Activated T-helper 1 cell treated with anti-CD3 and anti-CD28 coated beads, Interleukin-2, amount 50 U/mL, for 16 hours (primary cell): Measurements from ENCODE around the gene CEP85.
"Not testable (repeated sequence)": the region's sequence is repeated elsewhere in the genome, so short reads cannot be mapped to it uniquely, and the experiment has no call there.

Source experiments
- DNase-seq, 2 donors: peaks; one replicate each; pipeline ENCODE4 v3.0.0-alpha.2; 2020; ENCODE audit warnings: low read depth in 1 of 2, low spot score in 1 of 2

The CEP85 gene

GRCh38 chr1:26290122-26290881, 56.3 kb downstream of the CEP85 start:
- DNase-seq = no peak

GRCh38 chr1:26290882-26291261, 56.9 kb downstream of the CEP85 start:
- no peak for DNase-seq

DNA sequence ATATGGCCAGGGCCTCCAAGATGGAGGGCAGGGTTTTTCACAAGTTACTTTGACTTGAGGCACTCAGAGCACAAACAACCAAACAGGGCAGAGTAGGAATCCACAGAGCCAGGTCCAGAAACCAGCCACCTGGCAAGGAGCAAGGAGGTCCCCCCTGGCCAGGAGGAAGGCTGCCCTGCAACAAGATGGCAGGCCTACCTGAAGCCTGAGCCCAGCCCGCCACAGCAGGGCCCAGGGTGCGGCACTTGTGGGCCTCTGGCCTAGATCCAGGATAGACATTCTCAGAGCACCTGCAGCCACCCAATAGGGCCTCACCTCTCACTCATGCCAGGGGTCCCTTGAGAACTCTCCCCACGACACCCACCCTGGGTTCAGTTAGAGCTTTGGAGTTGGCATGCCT, 57.4 kb downstream of the CEP85 start:
- no peak for DNase-seq

DNA sequence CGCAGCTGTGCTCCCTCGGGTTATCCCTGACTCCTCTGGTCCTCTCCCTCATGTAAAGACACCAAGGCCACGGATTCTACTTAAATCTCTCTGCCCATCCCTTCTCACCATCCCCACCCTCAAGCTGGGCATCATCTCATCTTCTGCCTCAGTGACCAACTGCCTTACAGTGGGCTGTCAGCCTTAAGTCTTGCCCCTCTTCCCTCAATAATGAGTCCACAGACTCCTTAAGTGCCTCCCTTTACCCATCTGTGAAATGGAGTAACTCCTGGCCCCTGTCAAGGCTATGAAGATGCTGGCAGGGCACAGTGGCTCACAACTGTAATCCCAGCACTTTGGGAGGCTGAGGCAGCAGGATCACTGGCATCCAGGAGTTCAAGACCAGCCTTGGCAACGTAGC, 57.9 kb downstream of the CEP85 start:
- no peak for DNase-seq

DNA sequence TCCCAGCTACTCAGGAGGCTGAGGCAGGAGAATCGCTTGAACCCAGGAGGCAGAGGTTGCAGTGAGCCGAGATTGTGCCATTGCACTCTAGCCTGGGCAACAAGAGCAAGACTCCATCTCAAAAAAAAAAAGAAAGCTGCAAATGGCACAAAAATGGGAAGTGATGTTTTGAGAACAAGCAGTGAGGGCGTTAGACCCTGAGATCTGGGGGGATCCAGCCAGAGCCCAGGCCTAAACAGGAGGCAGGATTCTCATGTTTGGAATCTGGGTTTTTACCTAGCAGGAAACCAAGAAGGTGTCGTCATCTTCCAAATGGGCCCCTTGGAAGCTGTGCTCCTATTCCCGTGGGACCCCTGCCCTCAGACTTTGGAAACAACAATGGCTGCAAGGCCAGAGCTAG, 58.7 kb downstream of the CEP85 start:
- DNase-seq = not testable (repeated sequence)

DNA sequence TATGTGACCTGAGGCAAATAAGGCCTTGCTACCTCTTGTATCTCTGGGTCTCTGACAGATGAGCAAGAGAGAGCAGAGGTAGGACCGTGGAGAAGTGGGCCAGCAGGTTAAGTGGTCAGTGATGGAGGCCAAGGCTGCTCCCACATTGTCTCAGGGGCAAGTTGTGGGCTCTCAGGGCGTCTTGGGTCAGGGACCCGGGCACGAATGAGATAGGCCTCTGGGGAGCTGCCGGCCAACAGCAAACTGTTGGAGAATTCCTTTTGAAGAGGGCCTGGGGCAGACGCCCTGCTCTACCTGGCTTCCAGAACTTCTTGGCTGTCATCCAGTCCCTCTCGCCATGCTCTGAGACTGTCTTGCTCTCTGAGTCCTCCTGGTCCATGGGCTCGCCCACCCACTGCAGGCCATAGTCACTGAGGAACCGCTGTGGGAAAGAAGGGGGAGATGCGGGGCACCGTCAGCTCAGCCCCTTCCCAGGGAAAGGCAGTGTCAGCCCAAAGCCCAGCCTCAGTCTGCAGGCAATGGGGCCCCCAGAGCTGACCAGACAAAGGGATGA, 60.0 kb downstream of the CEP85 start:
- DNase-seq = no peak

- no peak for DNase-seq
Measured at GRCh38 chr1:26295194-26296138, 61.5 kb downstream of the CEP85 start.

- no peak for DNase-seq
Measured at GRCh38 chr1:26296340-26297056, 62.5 kb downstream of the CEP85 start.

DNA sequence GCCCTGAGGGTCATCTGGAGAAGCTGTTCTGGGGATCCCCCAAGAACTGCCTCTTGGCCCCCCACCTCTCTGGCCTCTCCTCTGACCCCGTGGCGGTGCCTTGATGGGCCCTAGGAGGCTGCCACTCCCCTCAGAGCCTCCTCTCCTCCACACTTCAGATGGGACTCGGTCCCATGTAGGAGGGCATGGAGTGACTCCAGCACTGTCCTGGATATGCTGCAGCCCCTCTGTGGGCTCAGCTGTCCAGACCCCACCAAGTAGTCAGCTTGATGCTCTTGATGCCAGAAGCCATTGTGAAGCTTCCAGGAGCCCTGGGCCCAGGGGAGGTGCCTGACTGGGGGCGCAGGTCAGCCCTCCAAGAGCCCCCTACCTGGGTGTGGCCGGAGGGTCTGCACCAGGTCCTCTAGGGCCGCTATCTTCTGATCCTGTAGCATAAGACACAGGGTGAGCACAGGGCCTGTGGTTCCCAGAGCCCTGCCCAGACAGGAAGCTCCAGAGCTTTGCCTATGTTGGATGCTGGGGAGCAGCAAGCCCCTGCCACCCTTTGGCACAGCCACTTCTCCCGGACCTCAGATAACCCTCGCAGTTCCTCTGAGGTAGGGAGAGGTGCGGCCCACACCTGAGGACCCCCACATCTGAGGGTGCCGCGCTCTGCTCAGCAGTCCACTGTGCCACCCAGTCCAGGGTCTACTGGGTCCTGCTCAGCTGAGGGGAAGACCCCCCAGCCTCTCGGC, 63.2 kb downstream of the CEP85 start:
- DNase-seq = no peak

DNA sequence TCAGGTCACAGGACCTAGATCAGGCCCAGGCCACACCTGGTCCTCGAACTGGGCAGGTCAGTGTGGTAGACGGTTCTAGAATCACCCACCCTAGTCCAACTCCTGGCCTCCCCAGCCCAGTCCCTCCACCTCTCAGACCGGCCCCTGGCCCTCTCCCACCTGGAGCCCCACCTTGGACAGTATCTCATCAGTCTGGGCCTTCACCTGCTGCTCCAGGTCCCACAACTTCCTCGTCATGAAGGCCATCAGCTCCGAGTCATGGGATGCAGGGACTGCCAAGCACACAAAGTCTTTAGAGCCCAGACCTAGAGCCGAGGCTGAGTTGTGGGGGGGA, 63.8 kb downstream of the CEP85 start:
- no peak for DNase-seq

- no peak for DNase-seq
Measured at GRCh38 chr1:26300578-26301275, 66.7 kb downstream of the CEP85 start.

DNA sequence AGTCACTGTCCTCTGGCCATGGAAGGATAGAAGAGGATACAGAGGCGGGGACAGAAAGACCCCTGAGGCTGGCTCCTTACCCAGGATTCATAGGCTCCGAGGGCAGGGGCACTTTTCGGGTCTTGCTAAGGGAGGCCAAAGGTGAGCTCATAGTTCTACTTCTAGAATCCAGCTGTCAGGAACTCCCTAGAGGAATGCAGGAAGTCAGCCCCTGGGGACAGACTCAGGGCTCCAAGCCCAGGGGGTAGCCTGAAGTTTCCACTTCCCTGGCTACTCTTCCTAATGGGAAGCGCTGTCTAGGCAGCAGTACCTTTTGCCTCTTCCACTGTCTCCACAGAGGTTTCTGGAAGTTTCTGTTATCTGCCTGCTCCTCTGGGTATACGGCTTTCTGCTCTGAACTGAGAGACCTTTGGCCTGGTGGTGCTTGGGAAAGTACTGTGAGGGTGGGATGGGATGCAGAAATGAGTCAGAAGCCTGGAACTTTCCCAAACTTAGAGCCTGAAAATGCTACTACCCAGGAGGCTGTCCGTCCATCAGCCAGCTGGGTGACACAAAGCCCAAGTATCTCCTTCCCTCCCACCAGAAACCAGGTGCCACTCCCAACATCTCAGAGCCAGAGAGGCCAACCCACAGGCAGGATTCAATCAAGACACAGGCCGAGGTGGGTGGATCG, 68.9 kb downstream of the CEP85 start:
- DNase-seq = no peak

- no peak for DNase-seq
Measured at GRCh38 chr1:26305667-26306289, 71.8 kb downstream of the CEP85 start.

DNA sequence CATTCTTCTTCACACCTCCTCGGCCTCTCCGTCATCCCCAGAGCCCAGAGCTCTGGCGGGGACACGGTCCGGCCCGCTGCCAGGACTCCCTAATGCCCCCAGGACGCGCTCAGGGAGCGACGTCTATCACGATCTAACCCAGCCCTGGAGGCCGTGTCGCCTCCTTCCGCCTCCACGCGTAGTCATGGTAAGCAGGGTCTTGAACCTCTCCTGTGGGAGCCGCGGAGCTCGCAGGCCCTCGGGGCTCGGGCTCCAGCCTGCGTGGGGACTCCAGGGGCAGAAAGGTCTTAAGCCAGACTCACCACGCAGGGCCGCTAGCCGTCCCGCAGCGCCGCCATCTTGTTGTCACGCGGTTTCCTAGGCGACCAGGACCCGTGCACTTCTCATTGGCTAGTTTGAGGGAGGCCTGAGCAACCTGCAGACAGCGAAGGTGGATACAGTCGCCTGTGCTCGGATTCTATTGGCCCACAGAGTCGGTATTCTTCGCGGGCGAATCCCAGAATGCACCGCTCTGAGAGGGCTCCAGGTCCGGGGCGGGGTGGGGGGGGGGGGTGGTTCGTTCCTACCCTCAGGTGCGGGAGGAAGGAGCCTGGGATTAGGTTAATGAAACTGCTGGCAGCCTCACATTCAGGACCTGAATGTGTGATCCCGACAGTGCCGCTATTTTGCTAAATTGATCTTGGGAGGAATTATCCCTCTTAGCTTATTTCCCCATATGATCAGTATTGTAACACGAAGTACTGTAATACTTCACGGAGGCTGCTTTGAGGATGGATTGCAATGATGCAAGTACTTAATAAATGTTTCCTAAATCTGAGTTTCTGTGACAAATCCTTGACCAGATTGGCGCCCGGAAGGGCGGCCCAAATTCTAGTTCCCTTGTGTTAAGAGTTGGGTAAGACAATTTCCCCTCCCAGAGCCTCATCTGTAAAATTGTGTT, 72.6 kb downstream of the CEP85 start, which contains the start of gene UBXN11:
Gene UBXN11 (minus strand): TSS at position 347 of the 940 bp plus-strand sequence. CDS start 3,753 bp downstream, outside the sequence.
- peak; percentile 80 to 86 for DNase-seq

- no peak for DNase-seq
Measured at GRCh38 chr1:26307363-26307781, 73.4 kb downstream of the CEP85 start.

DNA sequence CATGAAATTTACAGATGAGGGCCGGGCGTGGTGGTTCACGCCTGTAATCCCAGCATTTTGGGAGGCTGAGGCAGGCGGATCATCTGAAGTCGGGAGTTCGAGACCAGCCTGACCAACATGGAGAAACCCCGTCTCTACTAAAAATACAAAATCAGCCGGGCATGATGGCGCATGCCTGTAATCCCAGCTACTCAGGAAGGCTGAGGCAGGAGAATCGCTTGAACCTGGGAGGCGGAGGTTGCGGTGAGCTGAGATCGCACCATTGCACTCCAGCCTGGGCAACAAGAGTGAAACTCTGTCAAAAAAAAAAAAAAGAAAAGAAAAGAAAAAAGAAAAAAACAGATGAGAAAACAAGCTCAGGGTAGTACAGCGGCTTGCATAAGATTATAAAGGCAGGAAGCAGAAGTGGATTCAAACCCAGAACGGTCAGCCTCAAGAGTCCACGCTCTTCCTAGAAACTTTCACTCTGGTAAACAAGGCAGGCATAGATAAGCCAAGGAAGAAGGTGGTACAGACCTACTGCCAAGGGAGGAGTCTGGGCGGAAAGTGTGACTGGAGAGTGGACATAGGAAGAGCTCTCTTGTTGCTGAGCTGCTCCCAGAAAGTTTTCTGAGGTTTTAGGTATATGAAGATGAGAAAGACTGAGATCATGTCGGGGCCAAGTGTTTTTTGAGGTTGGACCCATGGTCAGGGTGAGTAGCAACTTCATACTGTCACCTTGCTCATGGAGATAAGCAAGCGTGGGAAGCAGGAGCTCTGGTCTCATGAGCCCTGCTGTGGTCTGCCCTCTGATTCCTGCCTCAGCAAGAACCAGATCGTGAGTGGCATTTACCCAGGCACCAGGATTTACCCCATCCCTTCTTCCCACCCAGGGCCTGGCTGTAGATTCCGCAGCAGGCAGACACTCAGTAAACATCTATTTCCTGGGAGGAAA, 74.2 kb downstream of the CEP85 start:
- not testable (repeated sequence) for DNase-seq

DNA sequence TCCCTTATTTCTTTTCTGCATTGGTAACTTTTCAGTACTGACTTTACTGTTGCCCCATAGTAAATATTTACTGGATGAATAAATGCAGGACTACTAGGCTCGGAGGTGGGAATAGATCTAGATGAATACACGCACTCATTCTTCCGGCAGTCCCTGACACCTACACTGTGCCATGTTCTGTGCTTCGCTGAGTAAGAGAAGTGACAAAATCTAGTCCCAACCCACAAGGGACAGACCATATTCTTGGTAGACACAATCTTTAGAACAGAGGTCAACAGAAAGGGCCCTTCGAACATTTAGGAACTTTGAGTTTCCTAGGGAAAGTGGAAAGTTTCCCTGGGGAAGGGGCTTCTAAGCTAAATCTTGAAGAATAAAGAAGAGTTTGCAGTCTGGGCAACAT, 80.5 kb downstream of the CEP85 start:
- DNase-seq = no peak
